ENCODE data around the gene PRX.
A peak's percentile ranks its signal among the peaks of the same experiment; 100 is the strongest.

The PRX gene

GRCh38 chr19:40355975-40356680, 57.0 kb downstream of the PRX start:
- Mint-ChIP-seq H3K27me3 (ENCODE audit: low read depth) (no peaks in the 10 kb centered on the region), H3K9me3 (no peaks in the 10 kb centered on the region), H3K27ac (peak overlapping the region in 2 of 3 experiments; percentile 24 to 80), H3K36me3 (ENCODE audit: low read depth) (no peaks in the 10 kb centered on the region), H3K4me3 (no peak overlapping the region), H3K4me1 (peaks cover 24% of the 10 kb centered on the region)
- TF ChIP-seq CTCF (IDR thresholded peaks at IDR 0.05; ENCODE audit: unreplicated experiment in 3 of 3) = no peak

DNA sequence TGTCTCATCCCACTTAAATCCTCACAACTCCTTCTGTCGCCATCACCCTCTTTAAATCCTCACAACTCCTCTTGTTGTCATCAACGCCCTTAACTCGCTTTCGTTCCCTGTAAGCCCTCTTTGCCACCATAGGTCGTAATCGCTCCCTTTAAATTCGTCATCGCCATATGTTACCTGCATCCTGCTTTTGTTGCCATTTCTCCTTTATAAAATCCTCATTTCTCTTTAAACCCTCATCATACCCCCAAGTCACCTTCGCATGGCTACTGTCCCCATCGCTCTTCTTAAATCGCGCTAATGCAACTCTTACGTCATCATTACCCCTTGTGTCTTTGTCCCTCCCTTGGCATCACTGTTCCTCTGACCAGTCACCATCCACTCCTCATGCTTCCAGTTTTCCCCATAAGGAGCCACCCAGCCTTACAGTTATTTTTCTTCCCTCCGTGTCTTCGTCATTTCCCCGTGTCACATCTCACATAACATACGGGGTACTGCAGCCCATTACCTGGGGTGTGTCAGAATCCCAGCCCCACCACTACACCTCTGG, 64.1 kb downstream of the PRX start:
- Mint-ChIP-seq H3K36me3 (ENCODE audit: low read depth) (peaks cover 3% of the 10 kb centered on the region), H3K4me3 (peak overlapping the region; percentile 93 to 96 (median 94)), H3K27ac (peak overlapping the region; percentile 31 to 87 (median 76)), H3K27me3 (ENCODE audit: low read depth) (no peaks in the 10 kb centered on the region), H3K9me3 (no peaks in the 10 kb centered on the region), H3K4me1 (peaks cover 25% of the 10 kb centered on the region)
- TF ChIP-seq CTCF (IDR thresholded peaks at IDR 0.05; ENCODE audit: unreplicated experiment in 3 of 3) = no peak

DNA sequence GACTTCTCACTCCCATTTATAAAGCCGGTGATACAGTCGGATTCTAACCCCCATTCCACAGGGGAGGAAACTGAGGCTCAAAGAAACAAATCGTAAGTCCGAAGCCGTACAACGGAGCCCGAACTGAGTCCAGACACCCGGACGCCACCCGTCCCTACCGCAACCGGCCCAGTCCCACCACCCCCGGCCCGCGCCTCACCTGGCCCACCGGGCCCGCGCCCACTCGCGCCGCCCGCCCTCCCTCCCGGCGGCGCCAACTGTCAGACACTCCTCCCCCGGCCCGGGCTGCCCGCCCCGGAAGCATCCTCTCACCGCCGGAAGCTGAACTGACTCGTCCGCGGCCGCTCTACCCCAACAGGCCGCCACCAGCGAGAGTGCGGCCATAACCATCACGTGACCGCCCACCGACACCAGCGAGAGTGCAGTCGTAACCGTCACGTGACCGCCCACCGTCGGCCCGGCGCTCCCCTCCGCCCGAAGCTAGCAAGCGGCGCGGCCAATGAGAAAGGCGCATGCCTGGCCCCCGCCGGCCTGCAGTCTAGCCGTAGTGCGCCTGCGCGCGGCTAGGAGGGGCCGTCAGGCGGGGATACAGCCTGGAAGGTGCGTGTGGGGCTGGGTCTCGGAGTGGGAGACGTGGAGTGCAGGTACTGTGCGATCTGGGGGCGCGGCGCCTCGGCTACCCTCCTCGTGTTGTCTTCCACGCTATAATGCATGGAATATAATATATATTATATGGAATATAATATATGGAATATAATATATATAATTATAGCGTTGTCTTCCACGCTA, 64.9 kb downstream of the PRX start, which contains the start of the genes C19orf47 and PLD3:
C19orf47 (minus strand) TSS at position 273 of the 789 bp plus-strand sequence. CDS start 6,540 bp downstream, outside the sequence.
PLD3 (plus strand) TSS at position 571 of the 789 bp plus-strand sequence. CDS start 17,789 bp downstream, outside the sequence.
- peaks cover 3% of the 10 kb centered on the region for H3K36me3 Mint-ChIP-seq (ENCODE audit: low read depth)
- peak within 1 kb of the TSS; percentile 31 to 87 (median 76) for H3K27ac Mint-ChIP-seq
- TF ChIP-seq CTCF (IDR thresholded peaks at IDR 0.05; ENCODE audit: unreplicated experiment in 3 of 3) = no peak
- H3K4me1 Mint-ChIP-seq = peaks cover 32% of the 10 kb centered on the region
- no peaks in the 10 kb centered on the region for H3K27me3 Mint-ChIP-seq (ENCODE audit: low read depth)
- no peaks in the 10 kb centered on the region for H3K9me3 Mint-ChIP-seq
- peak within 1 kb of the TSS; percentile 93 to 96 (median 94) for H3K4me3 Mint-ChIP-seq

DNA sequence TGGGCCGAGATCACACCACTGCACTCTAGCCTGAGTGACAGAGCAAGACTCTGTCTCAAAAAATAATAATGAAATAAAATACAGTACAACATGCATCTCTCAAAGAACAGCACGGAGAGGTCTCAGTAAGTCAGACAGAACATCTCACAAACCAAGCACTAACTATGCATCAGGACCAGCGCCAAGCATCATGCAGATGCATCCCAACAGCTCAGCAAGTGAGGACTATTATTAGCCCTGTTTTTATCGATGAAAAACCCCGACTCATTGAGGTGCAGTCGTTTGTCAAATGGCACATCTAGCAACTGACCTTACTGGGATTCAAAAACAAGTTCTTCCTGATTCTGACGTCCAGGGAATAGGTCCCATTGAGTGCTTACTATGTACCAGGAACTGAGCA, 68.8 kb downstream of the PRX start:
- peak overlapping the region in 2 of 3 experiments; percentile 49 to 69 for H3K27ac Mint-ChIP-seq
- H3K36me3 Mint-ChIP-seq (ENCODE audit: low read depth) = peaks cover 11% of the 10 kb centered on the region
- H3K9me3 Mint-ChIP-seq = no peaks in the 10 kb centered on the region
- peaks cover 49% of the 10 kb centered on the region for H3K4me1 Mint-ChIP-seq
- H3K4me3 Mint-ChIP-seq = peak overlapping the region in 2 of 3 experiments; percentile 43 to 68
- H3K27me3 Mint-ChIP-seq (ENCODE audit: low read depth) = no peaks in the 10 kb centered on the region
- TF ChIP-seq CTCF (IDR thresholded peaks at IDR 0.05; ENCODE audit: unreplicated experiment in 3 of 3) = no peak

Data from nephron (organoid).